Measurements from ENCODE around the gene ST8SIA5.
A peak's percentile ranks its signal among the peaks of the same experiment; 100 is the strongest.

Gene ST8SIA5

DNA sequence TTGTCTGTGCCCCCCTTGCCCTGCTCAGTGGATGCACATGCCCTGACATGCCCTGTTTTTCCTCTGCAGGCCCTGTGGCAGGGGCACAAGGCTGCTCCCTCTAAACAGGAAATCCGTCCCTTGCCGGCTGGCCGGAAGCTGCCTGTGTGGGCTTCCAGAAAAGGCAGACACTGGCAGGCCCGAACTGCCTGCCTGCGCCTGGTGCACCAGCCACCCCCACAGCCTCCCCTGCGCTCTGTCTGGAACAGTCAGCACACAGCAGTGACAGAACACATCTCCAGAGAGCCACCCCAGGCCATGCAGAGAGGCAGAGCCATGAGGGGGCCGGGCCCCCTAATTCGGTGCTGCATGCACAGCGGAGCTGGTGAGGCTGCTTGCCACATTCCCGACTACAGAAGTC is 133.3 kb downstream of the ST8SIA5 start:
- no peak for DNase-seq (ENCODE audit: low read depth)

DNA sequence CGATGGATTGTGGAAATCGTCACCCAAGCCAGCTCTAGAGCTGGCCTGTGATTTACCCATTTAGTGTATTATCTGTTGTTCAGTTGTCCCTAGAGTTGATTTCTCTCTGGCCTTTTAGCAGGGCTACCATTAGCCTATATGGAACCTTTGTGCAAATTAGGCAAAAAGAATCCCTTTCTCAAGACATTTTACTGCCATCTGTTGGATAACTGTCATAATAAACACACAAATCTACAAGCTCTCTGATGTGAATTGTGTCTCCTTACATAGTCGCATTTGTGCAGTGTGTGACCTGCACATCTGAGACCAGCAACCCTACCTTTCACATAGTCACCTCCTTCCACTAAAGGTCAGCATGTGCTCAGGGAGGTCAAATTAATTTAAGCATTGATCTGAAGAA is 133.9 kb downstream of the ST8SIA5 start:
- H3K4me3 ChIP-seq (ENCODE audit: control insufficient read depth, low read depth, low read length), result no peak overlapping the region
- no peak for DNase-seq (ENCODE audit: low read depth)
- TF ChIP-seq, protein P1, sequence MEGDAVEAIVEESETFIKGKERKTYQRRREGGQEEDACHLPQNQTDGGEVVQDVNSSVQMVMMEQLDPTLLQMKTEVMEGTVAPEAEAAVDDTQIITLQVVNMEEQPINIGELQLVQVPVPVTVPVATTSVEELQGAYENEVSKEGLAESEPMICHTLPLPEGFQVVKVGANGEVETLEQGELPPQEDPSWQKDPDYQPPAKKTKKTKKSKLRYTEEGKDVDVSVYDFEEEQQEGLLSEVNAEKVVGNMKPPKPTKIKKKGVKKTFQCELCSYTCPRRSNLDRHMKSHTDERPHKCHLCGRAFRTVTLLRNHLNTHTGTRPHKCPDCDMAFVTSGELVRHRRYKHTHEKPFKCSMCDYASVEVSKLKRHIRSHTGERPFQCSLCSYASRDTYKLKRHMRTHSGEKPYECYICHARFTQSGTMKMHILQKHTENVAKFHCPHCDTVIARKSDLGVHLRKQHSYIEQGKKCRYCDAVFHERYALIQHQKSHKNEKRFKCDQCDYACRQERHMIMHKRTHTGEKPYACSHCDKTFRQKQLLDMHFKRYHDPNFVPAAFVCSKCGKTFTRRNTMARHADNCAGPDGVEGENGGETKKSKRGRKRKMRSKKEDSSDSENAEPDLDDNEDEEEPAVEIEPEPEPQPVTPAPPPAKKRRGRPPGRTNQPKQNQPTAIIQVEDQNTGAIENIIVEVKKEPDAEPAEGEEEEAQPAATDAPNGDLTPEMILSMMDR (IDR thresholded peaks at IDR 0.05; ENCODE audit: control insufficient read depth, insufficient read depth, low read depth, low read length, missing control alignments), result peak; percentile 15

More for the DNA sequence above, 133.3 kb downstream of the ST8SIA5 start:
- TF ChIP-seq, protein P1 (IDR thresholded peaks at IDR 0.05; ENCODE audit: control insufficient read depth, insufficient read depth, low read depth, low read length, missing control alignments), result no peak
- H3K4me3 ChIP-seq (ENCODE audit: control insufficient read depth, low read depth, low read length), result no peak overlapping the region

DNA sequence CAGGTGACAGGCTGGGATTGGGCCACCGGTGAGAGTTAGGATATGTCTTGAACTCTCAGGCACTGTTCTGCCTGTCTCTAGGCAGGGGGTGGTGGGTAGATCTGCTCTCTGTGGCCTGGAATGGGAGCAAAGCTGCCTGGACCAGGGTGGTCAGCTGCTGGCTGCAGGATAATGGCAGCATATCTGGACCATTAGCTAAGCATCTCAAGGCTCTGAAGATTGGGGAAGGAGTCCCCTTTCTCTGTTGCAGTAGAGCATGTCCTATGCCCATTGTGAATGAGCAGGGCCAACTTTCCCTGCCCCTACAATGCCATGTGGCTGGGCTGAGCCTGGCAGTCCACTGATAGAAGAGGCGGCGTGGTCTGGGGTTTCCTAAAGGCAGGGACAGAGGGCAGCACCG is 134.4 kb downstream of the ST8SIA5 start:
- TF ChIP-seq, protein P1 (IDR thresholded peaks at IDR 0.05; ENCODE audit: control insufficient read depth, insufficient read depth, low read depth, low read length, missing control alignments), result no peak
- no peak overlapping the region for H3K4me3 ChIP-seq (ENCODE audit: control insufficient read depth, low read depth, low read length)
- no peak for DNase-seq (ENCODE audit: low read depth)

DNA sequence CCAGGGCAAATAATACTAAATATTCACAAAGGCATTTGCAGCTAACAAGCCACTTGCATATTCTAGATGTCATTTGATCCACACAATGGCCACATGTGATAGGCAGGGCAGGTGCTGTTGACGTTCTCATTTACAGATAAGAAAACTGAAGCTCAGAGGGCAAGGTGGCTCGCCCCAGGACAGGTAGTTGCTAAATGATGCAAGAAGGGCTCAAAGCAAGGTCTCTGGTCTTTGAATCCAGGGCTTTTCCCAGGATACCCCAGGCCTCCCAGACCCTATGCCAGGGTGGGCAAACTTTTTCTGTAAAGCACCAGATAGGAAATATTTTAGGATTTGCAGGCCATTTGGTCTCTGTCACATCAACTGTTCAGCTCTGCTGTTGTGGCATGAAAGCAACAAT is 135.0 kb downstream of the ST8SIA5 start:
- no peak overlapping the region for H3K4me3 ChIP-seq (ENCODE audit: control insufficient read depth, low read depth, low read length)
- DNase-seq (ENCODE audit: low read depth), result no peak
- TF ChIP-seq, protein P1 (IDR thresholded peaks at IDR 0.05; ENCODE audit: control insufficient read depth, insufficient read depth, low read depth, low read length, missing control alignments), result no peak

DNA sequence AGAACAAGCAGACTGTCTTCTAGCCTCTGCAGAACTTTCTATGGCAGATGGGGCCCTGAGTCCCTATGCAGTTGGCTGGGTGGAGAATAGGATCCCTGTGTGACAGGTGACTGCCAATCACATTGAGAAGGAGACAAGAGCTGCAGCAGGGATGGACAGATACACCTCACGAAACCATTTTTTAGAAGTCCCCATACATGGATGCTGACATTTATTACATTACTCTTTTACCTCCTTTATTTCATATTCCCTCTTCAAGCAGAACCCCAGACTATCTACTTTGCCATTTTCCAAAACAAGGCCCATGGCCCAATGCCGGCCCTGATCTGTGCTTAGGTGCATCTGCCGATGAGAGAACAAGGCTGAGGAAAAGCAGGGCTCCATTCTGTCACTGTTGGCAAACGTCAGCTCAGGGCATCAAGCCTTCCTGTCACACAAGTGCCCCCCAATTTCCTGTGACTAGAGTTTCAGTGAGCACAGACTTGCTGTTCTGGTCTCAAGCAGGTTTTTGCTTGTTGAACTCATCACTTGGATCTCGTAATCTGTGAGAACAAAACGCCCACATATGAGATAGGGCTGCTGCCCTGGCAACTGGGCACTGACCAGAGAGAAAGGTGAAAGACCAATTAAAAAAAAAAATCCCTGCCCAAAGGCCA is 135.6 kb downstream of the ST8SIA5 start:
- TF ChIP-seq, protein P1 (IDR thresholded peaks at IDR 0.05; ENCODE audit: control insufficient read depth, insufficient read depth, low read depth, low read length, missing control alignments), result no peak
- DNase-seq (ENCODE audit: low read depth), result no peak
- H3K4me3 ChIP-seq (ENCODE audit: control insufficient read depth, low read depth, low read length), result no peak overlapping the region

DNA sequence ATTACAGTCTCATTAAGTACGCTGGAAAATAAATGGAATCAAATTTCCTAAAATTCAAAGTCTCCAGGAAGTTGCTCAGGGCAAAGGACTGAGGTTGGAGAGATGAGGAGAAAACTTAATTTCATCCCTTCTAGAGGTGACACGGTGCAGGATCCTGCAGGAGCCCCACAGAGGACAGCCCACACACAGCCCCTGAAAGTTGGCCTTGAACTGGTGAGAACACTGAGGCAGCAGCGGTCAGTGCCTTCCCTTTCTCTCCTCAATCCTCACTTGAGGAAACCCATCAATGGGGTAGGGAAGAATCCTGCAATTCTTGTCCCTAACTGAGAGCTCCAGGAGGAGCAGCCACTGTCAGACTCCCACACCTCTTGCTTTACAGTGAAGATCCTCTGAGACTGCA is 137.3 kb downstream of the ST8SIA5 start:
- TF ChIP-seq, protein P1 (IDR thresholded peaks at IDR 0.05; ENCODE audit: control insufficient read depth, insufficient read depth, low read depth, low read length, missing control alignments), result no peak
- DNase-seq (ENCODE audit: low read depth), result no peak
- H3K4me3 ChIP-seq (ENCODE audit: control insufficient read depth, low read depth, low read length), result no peak overlapping the region
